OCI-M2 (cell line): ENCODE results near the gene SURF2.

Experiments
- DNase-seq: peaks from one replicate; lab custom pipeline; 2025; ENCODE audit not compliant: unreplicated experiment; lab: John Stamatoyannopoulos, UW

The SURF2 gene

DNA sequence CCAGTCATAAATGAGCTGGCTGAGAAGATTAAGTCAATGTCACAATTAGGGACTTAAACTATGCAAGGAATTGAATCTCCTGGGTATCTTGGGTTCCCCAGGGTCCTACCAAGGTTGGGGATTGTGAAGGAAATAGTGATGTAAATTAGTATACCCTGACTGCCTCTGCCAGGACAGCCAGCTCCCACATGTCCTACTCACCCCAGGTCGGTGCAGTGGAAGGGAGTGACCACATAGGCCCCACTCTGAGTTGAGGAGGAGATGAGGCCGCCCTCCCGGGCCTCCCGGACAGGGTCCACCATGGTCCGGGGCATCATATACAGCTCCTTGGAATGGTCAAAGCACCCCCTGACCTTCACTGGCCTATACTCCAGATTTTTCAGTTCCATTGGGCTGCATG, 2.8 kb upstream of the SURF2 start:
- no peak for DNase-seq

GRCh38 chr9:133354766-133355165, 1.6 kb upstream of the SURF2 start:
- no peak for DNase-seq

DNA sequence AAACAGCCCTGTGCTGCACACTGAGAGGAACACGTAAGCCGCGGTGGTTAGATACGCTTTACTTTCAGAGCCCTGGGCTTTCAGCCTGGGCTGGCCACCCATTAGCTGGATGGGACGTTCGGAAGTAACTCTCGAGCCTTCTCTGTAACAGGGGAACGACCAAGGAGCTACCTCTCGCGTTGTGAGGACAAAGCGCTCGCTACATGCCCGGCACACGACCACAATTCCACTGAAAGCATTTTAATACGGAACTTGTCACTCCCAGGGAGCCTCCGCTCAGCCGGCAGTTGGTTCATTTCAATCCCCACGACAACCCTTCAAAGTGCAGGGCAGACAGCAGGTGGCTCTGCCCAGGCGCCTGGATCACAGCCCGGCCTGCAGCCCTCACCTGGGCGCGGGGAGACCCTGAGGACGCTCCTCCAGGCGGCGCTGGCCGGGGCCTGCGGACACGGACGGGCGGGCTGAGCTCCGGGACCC, 431 bp upstream of the SURF2 start:
- no peak for DNase-seq

GRCh38 chr9:133357656-133358055, 1.3 kb downstream of the SURF2 start:
- no peak for DNase-seq

DNA sequence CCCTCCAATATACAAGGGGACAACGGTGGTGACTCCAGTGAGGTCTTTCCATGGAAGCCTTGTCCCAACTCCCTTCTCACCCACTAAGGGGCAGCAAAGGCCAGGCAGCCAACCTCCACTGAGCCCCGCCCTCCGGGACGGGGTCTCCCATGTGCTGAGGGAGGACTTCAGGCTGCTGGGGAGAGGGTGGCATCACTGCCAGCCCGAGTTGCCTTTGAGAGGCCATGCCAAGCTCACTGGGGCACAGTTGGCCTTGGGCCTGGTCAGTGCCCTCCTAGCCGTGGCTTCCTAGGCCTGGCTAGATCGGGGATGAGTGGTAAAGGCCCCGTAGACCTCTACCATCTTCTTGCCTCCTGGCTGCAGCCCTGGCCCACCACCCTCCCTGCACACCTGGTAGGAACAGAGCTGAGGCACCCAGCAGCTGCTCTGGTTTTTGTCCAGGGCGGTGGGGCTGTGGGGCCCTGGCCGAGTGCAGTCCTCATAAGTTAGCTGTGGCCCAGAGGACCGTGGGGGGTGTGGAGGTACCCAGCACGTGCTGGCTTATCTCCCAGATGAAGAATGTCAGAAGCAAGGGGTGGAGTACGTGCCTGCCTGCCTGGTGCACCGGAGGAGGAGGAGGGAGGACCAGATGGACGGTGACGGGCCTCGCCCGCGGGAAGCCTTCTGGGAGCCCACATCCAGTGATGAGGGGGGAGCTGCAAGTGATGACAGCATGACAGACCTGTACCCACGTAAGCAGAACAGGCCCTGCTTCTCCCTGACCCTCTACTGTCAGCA, 3.2 kb downstream of the SURF2 start:
- DNase-seq = no peak

DNA sequence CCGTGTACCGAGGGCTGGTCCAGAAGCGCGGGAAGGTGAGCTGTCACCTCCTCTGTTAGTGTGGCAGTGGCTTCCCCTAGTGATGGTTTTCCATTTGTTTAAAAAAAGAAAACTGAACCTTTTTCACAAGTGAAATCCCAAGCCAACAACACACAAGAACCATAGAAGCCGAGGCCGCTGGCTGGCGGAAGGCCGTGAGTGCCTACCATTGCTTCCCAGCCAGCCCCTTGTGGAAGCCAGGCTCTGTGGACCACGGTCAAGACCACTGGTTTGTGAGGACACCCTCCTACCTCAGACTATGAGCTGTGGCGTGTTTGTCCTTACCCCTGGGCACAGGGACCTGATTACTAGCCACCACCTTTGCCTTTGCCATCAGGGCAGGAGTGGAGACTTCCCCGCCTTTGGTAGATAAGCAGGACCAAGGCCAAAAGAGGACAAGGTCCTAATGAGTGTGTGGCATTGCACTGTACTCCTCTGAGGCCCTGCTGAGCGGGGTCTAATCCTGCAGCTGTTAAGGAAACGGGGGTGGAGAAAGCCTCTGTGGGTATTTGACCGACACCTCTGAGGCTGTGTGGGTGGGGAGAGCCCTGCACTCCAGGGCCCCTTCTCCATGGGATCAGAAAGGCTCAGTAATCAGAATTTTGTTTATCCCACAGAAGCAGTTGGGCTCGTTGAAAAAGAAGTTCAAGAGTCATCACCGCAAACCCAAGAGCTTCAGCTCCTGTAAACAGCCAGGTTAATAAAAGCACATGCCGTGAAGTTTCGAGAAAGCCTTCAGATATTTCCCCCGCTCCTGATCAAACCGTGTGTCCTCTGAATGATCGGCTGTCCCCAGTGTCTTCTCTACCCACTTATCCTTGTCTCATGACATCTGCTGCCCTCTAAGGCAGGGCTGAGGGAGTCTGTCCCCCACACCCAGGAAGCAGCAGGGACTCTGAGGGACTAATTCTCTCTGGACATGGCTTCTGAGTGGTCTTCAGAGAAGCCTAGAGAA, 4.3 kb downstream of the SURF2 start:
- DNase-seq = no peak

DNA sequence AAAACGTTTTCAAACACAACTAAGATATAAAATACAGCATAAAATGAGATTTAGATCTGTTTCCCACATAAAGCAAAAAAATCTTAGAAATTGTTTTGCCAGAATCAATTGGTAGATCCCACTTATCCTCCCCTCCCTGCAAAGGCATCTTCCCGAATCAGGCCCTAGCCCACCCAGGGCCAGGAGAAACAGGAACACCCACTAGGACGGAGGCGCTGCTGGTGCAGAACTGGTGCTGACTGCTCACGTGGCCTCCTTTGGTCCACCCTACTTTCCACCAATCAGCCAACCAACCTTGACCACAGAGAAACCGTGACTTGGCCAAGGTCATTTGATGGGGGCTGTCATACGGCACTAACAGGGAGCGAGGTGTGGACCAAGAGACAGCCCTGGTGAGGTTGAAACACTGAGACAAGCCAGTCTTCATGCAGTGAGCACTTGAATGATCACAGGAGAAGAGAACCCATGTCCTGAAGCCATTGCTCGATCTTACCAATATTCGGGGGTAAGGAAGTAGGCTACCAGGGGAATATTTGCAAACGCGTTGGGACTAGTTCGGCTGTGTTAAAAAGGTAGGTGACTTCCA, 5.2 kb downstream of the SURF2 start:
- no peak for DNase-seq

DNA sequence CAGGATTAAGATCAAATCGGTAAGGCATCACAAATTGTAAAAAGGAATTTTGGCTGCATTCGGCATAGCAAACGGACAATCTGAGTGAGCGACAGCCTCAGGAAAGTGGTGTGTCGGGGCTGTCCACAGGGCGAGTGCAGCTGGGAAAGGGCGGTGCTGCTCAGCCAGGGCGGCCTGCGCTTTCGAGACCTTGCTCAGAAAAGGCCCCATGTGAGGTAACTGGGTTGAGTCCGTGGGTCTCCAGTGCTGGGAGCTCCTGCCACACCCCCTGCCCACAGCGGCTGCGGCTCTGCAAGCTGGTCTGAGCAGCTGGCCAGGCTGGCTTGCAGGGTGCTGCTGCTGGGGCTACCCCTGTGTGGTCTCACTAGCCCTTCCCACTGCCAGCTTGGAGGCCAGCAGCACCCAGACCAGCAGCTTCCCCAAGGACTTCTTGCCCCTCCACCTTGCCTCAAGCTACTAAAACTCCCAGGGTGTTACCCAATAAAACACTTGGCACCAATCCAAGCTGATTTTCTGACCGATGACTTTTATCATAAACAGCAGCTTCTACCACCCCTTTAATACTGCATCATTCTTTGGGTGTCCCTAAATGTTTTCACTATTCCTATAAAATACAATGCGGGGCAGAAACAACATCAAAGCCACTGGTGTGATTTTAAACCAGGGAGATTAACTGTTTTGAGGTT, 6.2 kb downstream of the SURF2 start:
- no peak for DNase-seq

DNA sequence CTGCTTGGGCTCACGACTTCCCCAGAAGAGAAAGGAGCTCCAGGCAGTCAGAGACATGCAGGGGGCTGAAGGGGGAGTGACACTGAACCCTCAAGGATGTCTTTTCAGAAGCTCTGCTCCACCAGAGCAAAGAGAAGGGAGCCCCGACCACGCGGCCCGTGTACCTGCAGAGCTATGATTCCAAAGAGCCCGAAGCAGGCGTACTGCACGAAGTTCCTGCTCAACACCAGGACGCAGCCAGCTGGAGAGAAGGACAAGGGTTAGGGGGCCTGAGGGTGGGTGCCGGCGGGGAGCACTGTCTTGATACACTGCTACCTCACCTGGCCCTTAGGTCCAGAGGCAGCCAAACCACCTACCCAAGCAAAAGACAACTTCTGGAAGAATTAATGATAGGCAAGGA, 10.1 kb downstream of the SURF2 start:
- no peak for DNase-seq

DNA sequence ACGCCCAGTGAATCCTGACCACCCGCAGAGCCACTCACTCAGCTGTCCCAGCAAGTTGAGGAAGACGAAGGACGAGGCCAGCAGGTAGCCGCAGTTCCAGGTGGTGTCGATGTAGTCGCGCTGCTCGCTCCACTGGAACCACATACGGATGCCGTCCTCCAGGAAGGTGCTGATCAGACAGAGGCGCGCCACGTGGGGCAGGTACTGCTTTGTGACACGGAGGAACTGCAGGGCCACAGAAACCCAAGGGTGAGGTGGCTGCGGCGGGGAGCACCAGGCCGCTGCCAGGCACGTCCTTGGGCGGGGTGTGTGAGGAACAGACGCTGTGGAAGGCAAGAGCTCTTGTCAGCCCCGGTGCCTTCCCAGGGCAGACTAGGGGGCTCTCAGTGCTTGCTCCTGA, 10.9 kb downstream of the SURF2 start:
- DNase-seq = no peak

- DNase-seq = no peak
Observed at GRCh38 chr9:133367778-133368177, 11.4 kb downstream of the SURF2 start.

DNA sequence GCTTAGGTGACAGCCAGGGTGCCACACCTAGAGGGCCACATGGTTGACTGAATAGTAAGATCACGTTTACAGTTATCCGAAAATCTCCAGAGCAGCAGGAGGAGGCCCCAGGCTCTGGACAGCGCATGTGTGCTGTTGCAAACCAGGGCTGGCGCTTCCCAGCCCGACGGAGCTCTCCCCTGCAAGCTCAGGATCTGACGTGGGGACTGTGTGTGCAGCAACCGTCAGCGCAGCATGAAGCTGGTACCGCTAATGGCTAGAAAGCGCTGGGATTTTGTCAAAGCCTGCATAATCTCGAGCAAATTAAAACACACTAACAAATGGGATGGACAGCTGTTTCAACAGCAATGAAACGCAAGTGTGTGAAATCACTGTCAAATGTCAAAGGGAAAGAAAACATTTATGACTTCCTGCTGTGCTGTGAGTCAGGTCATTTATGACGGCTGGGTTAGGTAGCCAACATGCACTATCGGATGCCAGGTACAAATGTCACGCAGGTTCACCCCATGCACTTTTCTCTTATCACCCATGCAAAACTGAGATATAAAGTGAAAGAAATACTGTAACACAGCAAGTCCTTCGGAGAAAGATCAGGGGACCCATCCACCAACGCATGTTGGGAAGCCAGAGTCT, 12.0 kb downstream of the SURF2 start:
- DNase-seq = no peak

GRCh38 chr9:133369422-133369821, 13.1 kb downstream of the SURF2 start:
- no peak for DNase-seq

- no peak for DNase-seq
Observed at GRCh38 chr9:133369933-133370332, 13.6 kb downstream of the SURF2 start.

DNA sequence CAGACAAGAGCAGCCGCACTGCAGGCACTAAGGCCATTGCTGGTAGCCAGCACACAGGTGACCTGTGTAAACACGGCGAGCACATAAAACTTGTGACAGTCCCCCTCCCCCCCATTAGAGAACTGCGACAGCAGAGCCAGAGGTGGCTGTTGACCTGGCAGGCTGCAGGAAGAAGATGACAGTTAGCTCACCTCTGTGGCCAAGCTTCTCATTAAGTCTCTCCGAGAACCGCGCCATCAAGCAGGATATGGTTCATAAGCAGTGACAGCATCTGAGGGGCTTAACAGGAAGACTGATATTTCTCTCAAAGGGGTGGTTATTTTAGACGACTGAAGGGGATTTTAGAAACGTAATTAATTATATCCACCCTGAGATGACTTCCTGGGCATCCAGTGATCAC, 14.3 kb downstream of the SURF2 start:
- DNase-seq = no peak

GRCh38 chr9:133371261-133371711, 14.9 kb downstream of the SURF2 start:
- no peak for DNase-seq

DNA sequence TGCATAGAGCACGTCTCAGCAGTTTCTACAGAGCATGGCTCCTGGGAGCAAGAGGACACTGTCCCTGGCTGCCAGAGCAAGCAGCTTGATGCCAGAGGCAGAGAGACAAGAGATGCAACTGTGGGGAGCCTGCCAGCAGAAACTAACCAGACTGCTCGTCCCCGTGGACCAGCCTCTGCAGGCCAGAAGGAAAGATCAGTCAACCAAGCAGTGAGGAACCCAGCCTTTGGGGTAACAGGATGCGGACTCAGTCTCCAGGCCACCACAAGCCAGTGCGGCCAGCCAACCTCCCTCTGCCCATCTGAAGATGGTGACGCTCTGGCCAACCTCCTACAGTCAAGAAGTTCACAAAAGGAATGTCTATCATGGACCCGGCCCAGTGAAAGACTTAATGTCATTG, 15.8 kb downstream of the SURF2 start:
- DNase-seq = no peak

DNA sequence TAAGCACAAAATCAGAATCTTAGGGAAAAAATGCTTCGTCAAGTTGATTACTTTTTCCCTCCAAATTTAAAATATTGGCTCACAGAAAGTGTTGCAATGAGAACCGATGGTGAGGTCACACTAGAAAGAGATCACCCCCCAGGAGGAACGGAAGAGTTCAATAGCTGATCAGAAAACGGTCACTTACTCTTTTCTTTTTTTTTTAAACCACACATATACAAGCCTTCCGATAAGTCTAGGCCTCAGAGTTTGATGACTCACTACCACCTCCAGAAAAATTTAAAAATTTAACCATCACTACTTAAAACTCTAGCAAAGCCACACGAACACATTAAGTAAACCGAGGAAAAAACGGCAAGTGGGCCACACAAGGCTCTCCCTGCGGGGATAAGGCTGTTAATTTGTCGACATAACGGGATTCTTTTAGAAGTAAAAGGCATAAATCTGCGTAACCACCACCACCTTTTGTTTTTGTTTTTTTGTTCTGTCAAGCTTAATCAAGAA, 18.3 kb downstream of the SURF2 start:
- no peak for DNase-seq

GRCh38 chr9:133375116-133375723, 18.9 kb downstream of the SURF2 start:
- no peak for DNase-seq
